Peyer's patch (tissue), 4 donors: ENCODE measurements around the gene NUP98. TPM values are rescaled to one million over a fixed set of nuclear protein-coding genes. Genes with fewer than 3 reads are reported as not detected.

Experiments
- DNase-seq, 3 donors: peaks; one replicate each; pipeline ENCODE4 v3.0.0-alpha.2; 2017 to 2019
- H3K27ac ChIP-seq, 4 donors: fragments of 200-600 bp; sonication (generic); one replicate each; pipeline ENCODE4 v1.5.1; 2016 to 2019
- H3K27me3 ChIP-seq, 2 donors: fragments of 200-600 bp; sonication (generic); one replicate each; pipeline ENCODE4 v1.5.1; 2019
- H3K36me3 ChIP-seq, 3 donors: fragments of 200-600 bp; sonication (generic); one replicate each; pipeline ENCODE4 v1.5.1; 2016 to 2019
- H3K4me1 ChIP-seq, 4 donors: fragments of 200-600 bp; sonication (generic); one replicate each; pipeline ENCODE4 v1.5.1; 2016 to 2019
- H3K4me3 ChIP-seq, 4 donors: fragments of 200-600 bp; sonication (generic); 1 replicate in 3 of 4; 2 replicates in 1 of 4; pipeline ENCODE4 v1.5.1; 2016 to 2019; ENCODE audit warnings: mild to moderate bottlenecking in 1 of 4
- H3K9me3 ChIP-seq, 4 donors: fragments of 200-600 bp; sonication (generic); one replicate each; pipeline ENCODE4 v1.5.1; 2016 to 2019; ENCODE audit warnings: mild to moderate bottlenecking in 1 of 4
- POLR2A ChIP-seq, 2 donors: fragments of 450-650 bp; IDR thresholded peaks; one replicate each; pipeline ENCODE4 v1.5.1; 2017; ENCODE audit warnings: antibody characterized with exemption in 2 of 2, mild to moderate bottlenecking in 2 of 2, moderate library complexity in 2 of 2
- total RNA-seq, 4 donors: library from RNA; depleted of rRNA; stranded (reverse); fragments of >200 nt; gene quantifications; one replicate each; pipeline ENCODE4 v1.1.0, GENCODE V29; 2016
- TF ChIP-seq, protein P1 (sequence below), 6 experiments: fragments of 450-650 bp in 4 of 6; fragments of 200-600 bp in 2 of 6; sonication (generic) in 1 of 6; IDR thresholded peaks; one replicate each; pipeline ENCODE4 v1.5.1; 2017 to 2019; ENCODE audit warnings: antibody characterized with exemption in 6 of 6, mild to moderate bottlenecking in 3 of 6, moderate library complexity in 1 of 6

NUP98 gene
- total RNA-seq, 4 donors from 2014 or later = 67.7 to 113 (median 86.8) TPM

DNA sequence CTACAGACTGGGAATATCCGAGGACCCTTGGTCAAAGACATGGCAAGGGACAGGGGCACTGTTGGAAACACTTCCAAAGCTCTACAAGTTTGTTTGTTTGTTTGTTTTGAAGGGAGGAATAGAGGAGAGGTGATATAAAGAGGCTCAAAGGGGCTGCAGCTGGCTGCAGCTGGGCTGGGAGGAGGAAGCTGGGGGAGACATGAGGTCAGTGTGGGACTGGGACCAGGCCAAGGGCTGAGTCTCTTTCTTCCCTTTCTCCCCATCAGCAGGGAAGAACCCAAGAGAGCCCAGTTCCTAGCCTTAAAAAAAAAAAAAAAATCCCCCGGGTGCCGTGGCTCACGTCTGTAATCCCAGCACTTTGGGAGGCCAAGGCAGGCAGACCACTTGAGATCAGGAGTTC, 38.4 kb upstream of the NUP98 start:
- Histone ChIP-seq H3K4me1 (peaks cover 0 to 80% (median 54%) of the 10 kb centered on the region in 4 donors), H3K27ac (peak overlapping the region; percentile 62 to 97 (median 84))
- DNase-seq = no peak

DNA sequence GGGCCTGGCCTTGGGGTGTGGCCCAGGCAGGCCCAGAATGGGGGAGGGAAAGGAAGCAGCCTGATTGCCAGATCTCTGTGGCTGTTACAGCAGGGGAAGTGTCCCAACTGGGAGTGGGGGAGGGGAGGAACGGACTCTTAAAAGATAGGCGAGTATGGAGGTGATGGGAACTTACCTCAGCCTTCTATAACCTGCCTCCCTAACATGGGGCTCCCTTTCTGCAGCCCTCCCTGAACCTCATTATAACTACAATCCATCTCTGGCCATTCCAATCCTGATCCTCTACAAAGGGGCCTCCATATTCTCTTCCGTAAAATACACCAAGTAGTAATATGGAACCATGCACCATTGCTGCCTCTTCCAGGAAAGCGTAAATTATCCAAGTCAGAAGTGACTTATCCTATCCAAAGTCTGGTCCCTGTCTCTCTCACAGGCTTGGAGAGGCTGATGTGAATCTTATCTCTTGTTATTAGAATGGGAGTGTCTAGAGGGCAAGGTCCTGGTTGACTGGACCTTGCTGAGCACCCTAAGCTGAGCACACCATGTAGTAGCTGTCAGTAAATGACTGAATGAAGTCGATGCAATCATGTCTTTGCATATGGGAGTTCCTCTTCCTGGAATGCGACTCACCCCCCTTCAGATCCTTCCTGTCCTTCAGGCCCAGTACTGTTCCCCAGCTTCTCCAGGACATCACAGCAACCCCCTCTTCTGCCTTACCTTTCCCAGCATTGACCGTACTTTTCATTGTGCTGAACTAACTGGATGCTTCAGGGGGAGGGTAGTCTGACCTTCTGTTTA, 37.5 kb upstream of the NUP98 start:
- peak in 2 of 3 donors; percentile 53 to 72 for DNase-seq
- Histone ChIP-seq H3K4me3 (peak overlapping the region in 1 of 4 donors; percentile 2), H3K27me3 (no peaks in the 10 kb centered on the region), H3K9me3 (no peaks in the 10 kb centered on the region), H3K36me3 (peaks cover 0 to 16% (median 0%) of the 10 kb centered on the region in 3 donors), H3K27ac (peak overlapping the region; percentile 63 to 97 (median 84)), H3K4me1 (peaks cover 0 to 81% (median 54%) of the 10 kb centered on the region in 4 donors)
- TF ChIP-seq POLR2A (IDR thresholded peaks at IDR 0.05) = peak; percentile 39 to 62
- TF ChIP-seq, protein P1, sequence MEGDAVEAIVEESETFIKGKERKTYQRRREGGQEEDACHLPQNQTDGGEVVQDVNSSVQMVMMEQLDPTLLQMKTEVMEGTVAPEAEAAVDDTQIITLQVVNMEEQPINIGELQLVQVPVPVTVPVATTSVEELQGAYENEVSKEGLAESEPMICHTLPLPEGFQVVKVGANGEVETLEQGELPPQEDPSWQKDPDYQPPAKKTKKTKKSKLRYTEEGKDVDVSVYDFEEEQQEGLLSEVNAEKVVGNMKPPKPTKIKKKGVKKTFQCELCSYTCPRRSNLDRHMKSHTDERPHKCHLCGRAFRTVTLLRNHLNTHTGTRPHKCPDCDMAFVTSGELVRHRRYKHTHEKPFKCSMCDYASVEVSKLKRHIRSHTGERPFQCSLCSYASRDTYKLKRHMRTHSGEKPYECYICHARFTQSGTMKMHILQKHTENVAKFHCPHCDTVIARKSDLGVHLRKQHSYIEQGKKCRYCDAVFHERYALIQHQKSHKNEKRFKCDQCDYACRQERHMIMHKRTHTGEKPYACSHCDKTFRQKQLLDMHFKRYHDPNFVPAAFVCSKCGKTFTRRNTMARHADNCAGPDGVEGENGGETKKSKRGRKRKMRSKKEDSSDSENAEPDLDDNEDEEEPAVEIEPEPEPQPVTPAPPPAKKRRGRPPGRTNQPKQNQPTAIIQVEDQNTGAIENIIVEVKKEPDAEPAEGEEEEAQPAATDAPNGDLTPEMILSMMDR (IDR thresholded peaks at IDR 0.05) = peak in 1 of 6 experiments; percentile 8

More for the DNA sequence above, 38.4 kb upstream of the NUP98 start:
- TF ChIP-seq, protein P1 (IDR thresholded peaks at IDR 0.05) = no peak
- TF ChIP-seq POLR2A (IDR thresholded peaks at IDR 0.05) = no peak
- Histone ChIP-seq H3K4me3 (no peak overlapping the region), H3K27me3 (no peaks in the 10 kb centered on the region), H3K9me3 (no peaks in the 10 kb centered on the region), H3K36me3 (peaks cover 0 to 8% (median 0%) of the 10 kb centered on the region in 3 donors)

- peaks cover 0 to 77% (median 54%) of the 10 kb centered on the region in 4 donors for H3K4me1 ChIP-seq
- H3K27ac ChIP-seq = peak overlapping the region; percentile 63 to 97 (median 84)
- no peak for DNase-seq
Measured at GRCh38 chr11:3834349-3834663, 37.0 kb upstream of the NUP98 start.

GRCh38 chr11:3833449-3833848, 36.1 kb upstream of the NUP98 start:
- Histone ChIP-seq H3K9me3 (no peaks in the 10 kb centered on the region), H3K36me3 (peaks cover 0 to 24% (median 0%) of the 10 kb centered on the region in 3 donors), H3K27me3 (no peaks in the 10 kb centered on the region), H3K27ac (peak overlapping the region in 2 of 4 donors; percentile 53 to 63), H3K4me1 (peaks cover 0 to 69% (median 51%) of the 10 kb centered on the region in 4 donors), H3K4me3 (no peak overlapping the region)
- TF ChIP-seq, protein P1 (IDR thresholded peaks at IDR 0.05) = no peak
- TF ChIP-seq POLR2A (IDR thresholded peaks at IDR 0.05) = no peak
- no peak for DNase-seq

More at GRCh38 chr11:3834349-3834663, 37.0 kb upstream of the NUP98 start:
- H3K4me3 ChIP-seq = no peak overlapping the region
- H3K9me3 ChIP-seq = no peaks in the 10 kb centered on the region
- peaks cover 0 to 22% (median 0%) of the 10 kb centered on the region in 3 donors for H3K36me3 ChIP-seq
- TF ChIP-seq POLR2A (IDR thresholded peaks at IDR 0.05) = no peak
- TF ChIP-seq, protein P1 (IDR thresholded peaks at IDR 0.05) = no peak
- no peaks in the 10 kb centered on the region for H3K27me3 ChIP-seq

DNA sequence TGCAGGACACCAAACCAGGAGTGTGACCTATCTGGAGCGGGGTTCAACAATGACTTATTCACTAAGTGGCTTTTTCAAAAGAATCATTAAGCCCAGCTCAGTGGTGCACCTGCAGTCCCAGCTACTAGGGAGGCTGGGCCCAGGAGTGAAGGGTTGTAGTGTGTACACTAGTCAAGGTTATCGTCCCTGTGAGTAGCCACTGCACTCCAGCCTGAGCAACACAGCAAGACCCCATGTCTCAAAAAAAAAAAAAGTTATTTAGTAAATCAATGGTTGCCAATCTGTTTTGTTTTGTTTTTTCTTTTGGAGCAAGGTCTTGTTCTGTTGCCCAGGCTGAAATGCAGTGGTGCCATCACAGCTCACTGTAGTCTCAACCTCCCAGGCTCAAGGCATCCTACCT, 35.5 kb upstream of the NUP98 start:
- no peak for TF ChIP-seq POLR2A (IDR thresholded peaks at IDR 0.05)
- TF ChIP-seq, protein P1 (IDR thresholded peaks at IDR 0.05) = no peak

More for the DNA sequence above, 35.5 kb upstream of the NUP98 start:
- H3K4me1 ChIP-seq = peaks cover 0 to 65% (median 45%) of the 10 kb centered on the region in 4 donors
- peaks cover 0 to 27% (median 0%) of the 10 kb centered on the region in 3 donors for H3K36me3 ChIP-seq
- H3K27ac ChIP-seq = peak overlapping the region in 3 of 4 donors; percentile 7 to 53 (median 11)
- no peaks in the 10 kb centered on the region for H3K9me3 ChIP-seq
- DNase-seq = no peak
- no peaks in the 10 kb centered on the region for H3K27me3 ChIP-seq
- H3K4me3 ChIP-seq = no peak overlapping the region
